ENCODE results near the gene SLC25A22.

Gene SLC25A22

GRCh38 chr11:798093-798713, at the start of gene SLC25A22:
Gene SLC25A22, minus strand, starts transcription at chr11:798281. Its CDS starts 3,275 bp downstream, at chr11:795006.
- peak; percentile 91 for DNase-seq

- no peak for DNase-seq
Measured at GRCh38 chr11:847876-848275, 49.8 kb upstream of the SLC25A22 start.

GRCh38 chr11:846496-847098, 48.5 kb upstream of the SLC25A22 start:
- DNase-seq = no peak

- DNase-seq = no peak
Measured at GRCh38 chr11:845872-846495, 47.9 kb upstream of the SLC25A22 start.

GRCh38 chr11:844693-845644, 46.9 kb upstream of the SLC25A22 start:
- DNase-seq = peak; percentile 70

GRCh38 chr11:843818-844692, 46.0 kb upstream of the SLC25A22 start:
- peak; percentile 53 for DNase-seq

- no peak for DNase-seq
Measured at GRCh38 chr11:843086-843734, 45.1 kb upstream of the SLC25A22 start.

- DNase-seq = peak; percentile 96
Measured at GRCh38 chr11:842370-843002, 44.4 kb upstream of the SLC25A22 start, which contains the start of the genes POLR2L and TSPAN4. Gene POLR2L, minus strand, starts transcription at chr11:842529. Its CDS starts 21 bp downstream, at chr11:842508. Gene TSPAN4, plus strand, starts transcription at chr11:842852. Its CDS starts 7,453 bp downstream, at chr11:850305.

- DNase-seq = peak; percentile 59
Measured at GRCh38 chr11:841981-842369, 43.9 kb upstream of the SLC25A22 start.

GRCh38 chr11:839875-840617, 42.0 kb upstream of the SLC25A22 start:
- no peak for DNase-seq

- DNase-seq = no peak
Measured at GRCh38 chr11:839280-839623, 41.2 kb upstream of the SLC25A22 start.

GRCh38 chr11:838441-839279, 40.6 kb upstream of the SLC25A22 start:
- peak; percentile 88 for DNase-seq

GRCh38 chr11:837990-838307, 39.9 kb upstream of the SLC25A22 start:
- no peak for DNase-seq

GRCh38 chr11:837189-837989, 39.3 kb upstream of the SLC25A22 start:
- DNase-seq = no peak

- no peak for DNase-seq
Measured at GRCh38 chr11:836700-837099, 38.6 kb upstream of the SLC25A22 start.

- no peak for DNase-seq
Measured at GRCh38 chr11:836274-836673, 38.2 kb upstream of the SLC25A22 start.

- DNase-seq = peak; percentile 48
Measured at GRCh38 chr11:834371-835316, 36.6 kb upstream of the SLC25A22 start.

Measured in NCI-H69 (cell line).